HEK293 (cell line): ENCODE data around the gene TEX47.

ENCODE experiments used
- CTCF ChIA-PET: fragments of 350-600 bp; formaldehyde crosslinking; extraction: SDS; loops from one replicate; lab custom pipeline; 2021; ENCODE audit warnings: antibody characterized with exemption; lab: Yijun Ruan, JAX
- POLR2A ChIA-PET: fragments of 300-600 bp; formaldehyde crosslinking; extraction: SDS; loops from one replicate; lab custom pipeline; 2020; ENCODE audit warnings: antibody characterized with exemption, inconsistent platforms; lab: Yijun Ruan, JAX
- H3K27ac ChIP-seq: fragments of 200-500 bp; sonication (Bioruptor generic); 2 replicates; pipeline ENCODE4 v1.5.1; 2014; ENCODE audit warnings: low read depth, low read length, control low read depth, inconsistent platforms; ENCODE audit errors: extremely low read depth
- H3K36me3 ChIP-seq, 2 experiments: fragments of 200-500 bp in 1 of 2; sonication (Bioruptor generic) in 1 of 2; 1 replicate in 1 of 2; 2 replicates in 1 of 2; pipeline ENCODE4 v1.5.1; 2014 to 2017; ENCODE audit warnings: inconsistent platforms in 2 of 2, low read length in 2 of 2; ENCODE audit not compliant: control insufficient read depth in 2 of 2, insufficient read depth in 1 of 2
- H3K4me1 ChIP-seq: fragments of 200-500 bp; sonication (Bioruptor generic); 2 replicates; pipeline ENCODE4 v1.5.1; 2014; ENCODE audit warnings: mild to moderate bottlenecking, low read length, inconsistent platforms; ENCODE audit not compliant: control insufficient read depth, insufficient read depth
- H3K4me3 ChIP-seq: 2 replicates; pipeline ENCODE4 v1.5.1; 2011; ENCODE audit warnings: low read depth, mild to moderate bottlenecking, control low read depth, low read length, moderate library complexity
- H3K9me3 ChIP-seq: fragments of 200-500 bp; sonication (Bioruptor generic); 2 replicates; pipeline ENCODE4 v1.5.1; 2014; ENCODE audit warnings: low read depth, low read length, inconsistent platforms; ENCODE audit not compliant: control insufficient read depth, insufficient read depth
- ATF2 ChIP-seq: fragments of 450-650 bp; formaldehyde crosslinking; IDR thresholded peaks from 2 replicates; pipeline ENCODE4 v1.5.1; 2016; ENCODE audit warnings: missing biosample characterization, missing genetic modification characterization, low read depth
- BCL11B ChIP-seq: fragments of 450-650 bp; formaldehyde crosslinking; IDR thresholded peaks from 2 replicates; pipeline ENCODE4 v1.5.1; 2016; ENCODE audit warnings: low read depth, missing biosample characterization, missing genetic modification characterization
- GLI2 ChIP-seq: fragments of 450-650 bp; formaldehyde crosslinking; IDR thresholded peaks from 2 replicates; pipeline ENCODE4; 2017; ENCODE audit warnings: missing biosample characterization, missing genetic modification characterization, low read depth, borderline replicate concordance
- GLI4 ChIP-seq: fragments of 450-650 bp; formaldehyde crosslinking; IDR thresholded peaks from 2 replicates; pipeline ENCODE4 v1.5.1; 2016; ENCODE audit warnings: missing biosample characterization, missing genetic modification characterization
- IKZF3 ChIP-seq: fragments of 450-650 bp; IDR thresholded peaks from 2 replicates; pipeline ENCODE4 v1.5.0; 2018; ENCODE audit warnings: missing biosample characterization, mild to moderate bottlenecking, missing genetic modification characterization, moderate library complexity
- OSR2 ChIP-seq: fragments of 450-650 bp; formaldehyde crosslinking; IDR thresholded peaks from 2 replicates; pipeline ENCODE4 v1.5.1; 2016; ENCODE audit warnings: missing biosample characterization, missing genetic modification characterization
- RBAK ChIP-seq: fragments of 450-650 bp; formaldehyde crosslinking; IDR thresholded peaks from 2 replicates; pipeline ENCODE4 v1.5.1; 2016; ENCODE audit warnings: missing biosample characterization, missing genetic modification characterization
- REPIN1 ChIP-seq: fragments of 450-650 bp; formaldehyde crosslinking; IDR thresholded peaks from 2 replicates; pipeline ENCODE4 v1.5.1; 2017; ENCODE audit warnings: missing biosample characterization, missing genetic modification characterization, low read depth
- YY1 ChIP-seq: fragments of 450-650 bp; formaldehyde crosslinking; IDR thresholded peaks from 2 replicates; pipeline ENCODE4 v1.5.1; 2018; ENCODE audit warnings: missing biosample characterization, missing genetic modification characterization
- ZNF138 ChIP-seq: fragments of 450-650 bp; formaldehyde crosslinking; IDR thresholded peaks from 2 replicates; pipeline ENCODE4 v1.5.1; 2016; ENCODE audit warnings: missing biosample characterization, missing genetic modification characterization, borderline replicate concordance
- ZNF148 ChIP-seq: fragments of 450-650 bp; formaldehyde crosslinking; IDR thresholded peaks from 2 replicates; pipeline ENCODE4 v1.5.0; 2017; ENCODE audit warnings: missing biosample characterization, missing genetic modification characterization, borderline replicate concordance
- ZNF169 ChIP-seq: fragments of 450-650 bp; formaldehyde crosslinking; IDR thresholded peaks from 2 replicates; pipeline ENCODE4 v1.5.1; 2016; ENCODE audit warnings: missing biosample characterization, missing genetic modification characterization
- ZNF184 ChIP-seq: fragments of 450-650 bp; IDR thresholded peaks from 2 replicates; pipeline ENCODE4 v1.5.1; 2018; ENCODE audit warnings: missing biosample characterization, mild to moderate bottlenecking, missing genetic modification characterization
- ZNF248 ChIP-seq: fragments of 450-650 bp; formaldehyde crosslinking; IDR thresholded peaks from 2 replicates; pipeline ENCODE4 v1.5.1; 2017; ENCODE audit warnings: missing biosample characterization, missing genetic modification characterization
- ZNF280C ChIP-seq: fragments of 450-650 bp; formaldehyde crosslinking; IDR thresholded peaks from 2 replicates; pipeline ENCODE4 v1.5.1; 2016; ENCODE audit warnings: missing biosample characterization, missing genetic modification characterization
- ZNF280D ChIP-seq: fragments of 450-650 bp; formaldehyde crosslinking; IDR thresholded peaks from 2 replicates; pipeline ENCODE4 v1.5.1; 2016; ENCODE audit warnings: missing biosample characterization, missing genetic modification characterization
- ZNF354C ChIP-seq: fragments of 450-650 bp; formaldehyde crosslinking; IDR thresholded peaks from 2 replicates; pipeline ENCODE4 v1.5.1; 2016; ENCODE audit warnings: missing biosample characterization, missing genetic modification characterization, low read depth, borderline replicate concordance
- ZNF37A ChIP-seq: fragments of 450-650 bp; IDR thresholded peaks from 2 replicates; pipeline ENCODE4 v1.5.1; 2018; ENCODE audit warnings: missing biosample characterization, missing genetic modification characterization
- ZNF501 ChIP-seq: fragments of 450-650 bp; formaldehyde crosslinking; IDR thresholded peaks from 2 replicates; pipeline ENCODE4 v1.5.1; 2016; ENCODE audit warnings: missing biosample characterization, missing genetic modification characterization
- ZNF529 ChIP-seq: fragments of 450-650 bp; formaldehyde crosslinking; IDR thresholded peaks from 2 replicates; pipeline ENCODE4 v1.5.1; 2017; ENCODE audit warnings: missing genetic modification characterization, missing biosample characterization; ENCODE audit not compliant: insufficient replicate concordance
- ZNF544 ChIP-seq: fragments of 450-650 bp; formaldehyde crosslinking; IDR thresholded peaks from 2 replicates; pipeline ENCODE4 v1.5.0; 2017; ENCODE audit warnings: missing biosample characterization, missing genetic modification characterization
- ZNF549 ChIP-seq: fragments of 450-650 bp; IDR thresholded peaks from 2 replicates; pipeline ENCODE4 v1.5.1; 2018; ENCODE audit warnings: missing biosample characterization, missing genetic modification characterization, mild to moderate bottlenecking, inconsistent platforms, moderate library complexity
- ZNF624 ChIP-seq: fragments of 450-650 bp; formaldehyde crosslinking; IDR thresholded peaks from 2 replicates; pipeline ENCODE4 v1.5.1; 2017; ENCODE audit warnings: missing biosample characterization, missing genetic modification characterization
- ZNF658 ChIP-seq: fragments of 450-650 bp; formaldehyde crosslinking; IDR thresholded peaks from 2 replicates; pipeline ENCODE4; 2016; ENCODE audit warnings: missing biosample characterization, missing genetic modification characterization
- ZSCAN23 ChIP-seq: fragments of 450-650 bp; formaldehyde crosslinking; IDR thresholded peaks from 2 replicates; pipeline ENCODE4 v1.5.1; 2016; ENCODE audit warnings: missing biosample characterization, missing genetic modification characterization

TEX47 gene

GRCh38 chr7:88787777-88788176, 7.8 kb downstream of the TEX47 start (continued):
- TF ChIP-seq ZNF280D (tag by site-specific recombination) (no peak), ZNF37A (tag by site-specific recombination) (no peak), ZNF169 (tag by site-specific recombination) (no peak), RBAK (tag by site-specific recombination) (no peak), OSR2 (tag by site-specific recombination) (no peak), ZNF248 (tag by site-specific recombination) (no peak), ZNF658 (tag by site-specific recombination) (no peak)

GRCh38 chr7:88775838-88776237, 19.7 kb downstream of the TEX47 start:
- Histone ChIP-seq H3K9me3 (no peaks in the 10 kb centered on the region), H3K36me3 (no peaks in the 10 kb centered on the region), H3K4me1 (no peaks in the 10 kb centered on the region), H3K4me3 (no peak overlapping the region), H3K27ac (no peak overlapping the region)
- POLR2A ChIA-PET, result no interaction called here
- TF ChIP-seq ZNF624 (tag by site-specific recombination), result no peak
- TF ChIP-seq GLI4, result no peak
- TF ChIP-seq IKZF3 (tag by site-specific recombination), result no peak
- no peak for TF ChIP-seq ZNF501 (tag by site-specific recombination)
- TF ChIP-seq ZNF549 (tag by site-specific recombination), result no peak
- TF ChIP-seq GLI2, result no peak
- TF ChIP-seq ZNF148 (tag by site-specific recombination), result no peak
- TF ChIP-seq BCL11B (tag by site-specific recombination), result no peak
- TF ChIP-seq ZSCAN23 (tag by site-specific recombination), result no peak
- no peak for TF ChIP-seq ZNF529
- no peak for TF ChIP-seq YY1 (tag by site-specific recombination)
- TF ChIP-seq ZNF280C (tag by site-specific recombination), result no peak
- no peak for TF ChIP-seq REPIN1 (tag by site-specific recombination)
- TF ChIP-seq ZNF248 (tag by site-specific recombination), result no peak
- no peak for TF ChIP-seq ZNF354C (tag by site-specific recombination)
- TF ChIP-seq ZNF138 (tag by site-specific recombination), result no peak
- TF ChIP-seq ATF2 (tag by site-specific recombination), result no peak
- no peak for TF ChIP-seq ZNF184 (tag by site-specific recombination)
- no peak for TF ChIP-seq ZNF544
- CTCF ChIA-PET, result no interaction called here
